Measurements from ENCODE around the gene PDZD7. TPM values are rescaled to one million over a fixed set of nuclear protein-coding genes. Genes with fewer than 3 reads are reported as not detected.
A peak's percentile ranks its signal among the peaks of the same experiment; 100 is the strongest.

Gene PDZD7
- total and polyA plus RNA-seq, 9 of the 15 experiments (the other 6 are each of a cell fraction or from before 2014, with no cell fraction given): 0.04 to 0.24 (median 0.08) TPM; not detected in 3

GRCh38 chr10:101005869-101006567 lies 24.9 kb downstream of the PDZD7 start:
- in situ Hi-C loops (cut with MboI) (no loop called here), intact Hi-C loops (cut with micrococcal nuclease) (no loop called here)
- BruUV-seq (replicated peaks): no TSS peak
- H3K36me3 ChIP-seq (ENCODE audit: control insufficient read depth, insufficient read depth, low read length): peaks cover 49% of the 10 kb centered on the region; the same call in 2 of the 3 replicates
- H3K9me1 ChIP-seq (ENCODE audit: control insufficient read depth, insufficient read depth, low read length): no peaks in the 10 kb centered on the region
- CTCF ChIA-PET (ENCODE audit: low intra/inter-chr PET ratio): no interaction called here
- H3K79me2 ChIP-seq (ENCODE audit: control insufficient read depth, insufficient read depth, low read length): peaks cover 21% of the 10 kb centered on the region
- no peak overlapping the region for H3K27ac ChIP-seq (ENCODE audit: extremely low read depth, low read depth, low read length)
- H2AFZ ChIP-seq (ENCODE audit: low read depth, low read length): no peak overlapping the region
- DNase-seq (ENCODE audit: extremely low read depth in 1 of 4, low spot score in 3 of 4): no peak
- H4K20me1 ChIP-seq (replicated peaks; ENCODE audit: control insufficient read depth, insufficient read depth, low read length): no peaks in the 10 kb centered on the region
- no peaks in the 10 kb centered on the region for H3K9me3 ChIP-seq (replicated peaks; ENCODE audit: control insufficient read depth, insufficient read depth, low read depth, low read length)
- FAIRE-seq: no peak
- no peak overlapping the region for H3K4me2 ChIP-seq (ENCODE audit: insufficient read depth, low read length)
- peaks cover 6 to 53% of the 10 kb centered on the region in 2 experiments; a peak in 4 of 5 replicates for H3K4me1 ChIP-seq (replicated peaks in 1 of 2; ENCODE audit: control insufficient read depth in 2 of 2, insufficient read depth in 2 of 2, low read length in 2 of 2)
- no peak for ATAC-seq
- no peaks in the 10 kb centered on the region for H3K27me3 ChIP-seq (ENCODE audit: control insufficient read depth in 2 of 2, insufficient read depth in 2 of 2, low read length in 2 of 2)
- H3K4me3 ChIP-seq: no peak overlapping the region
- 100% methylated on average over 2 of the region's 4 CpGs for WGBS (ENCODE audit: insufficient coverage, low coverage, missing lambda C conversion rate)
- H3K9ac ChIP-seq (ENCODE audit: insufficient read depth in 1 of 2, low read depth in 2 of 2, low read length in 2 of 2): no peak overlapping the region; a peak in 1 of 4 replicates
- POLR2A ChIA-PET: interaction anchor here (0.6 to 0.7 kb wide), 3 partner anchors 10 to 216 kb away, joined by 3 read pairs; no protein-coding TSS in a partner anchor
- peak; percentile 56 for TF ChIP-seq ADNP (tag; IDR thresholded peaks at IDR 0.05)
- no peak for TF ChIP-seq SREBF2 (CRISPR knock-in tag; IDR thresholded peaks at IDR 0.05)
- TF ChIP-seq ILF3 (IDR thresholded peaks at IDR 0.05; ENCODE audit: borderline replicate concordance): no peak
- TF ChIP-seq CHD4 (IDR thresholded peaks at IDR 0.05; ENCODE audit: insufficient read depth, insufficient replicate concordance, low read depth, low read length, poor library complexity, severe bottlenecking): peak; percentile 36
- peak; percentile 94 for TF ChIP-seq ESRRA (IDR thresholded peaks at IDR 0.05; ENCODE audit: borderline replicate concordance, low read depth)
- no peak for TF ChIP-seq POU5F1 (IDR thresholded peaks at IDR 0.05; ENCODE audit: borderline replicate concordance, low read depth, low read length, partially characterized antibody)
- TF ChIP-seq ZNF274 (IDR thresholded peaks at IDR 0.05; ENCODE audit: borderline replicate concordance, low read depth, low read length): no peak
- peak; percentile 60; the same call in 1 of the 2 replicates for TF ChIP-seq BCOR (IDR thresholded peaks at IDR 0.05)
- TF ChIP-seq DDX20 (tag; IDR thresholded peaks at IDR 0.05; ENCODE audit: low read depth): no peak
- TF ChIP-seq RBM25 (IDR thresholded peaks at IDR 0.05; ENCODE audit: low read depth, low read length, severe bottlenecking): peak; percentile 63
